ENCODE measurements around the gene MVB12A.

The MVB12A gene

GRCh38 chr19:17405250-17406045 lies 14.4 kb upstream of the MVB12A start, which contains the start of gene BST2:
TSS of gene BST2 (minus strand) at chr19:17405630. CDS start at chr19:17405575, 55 bp downstream.
- H3K27ac ChIP-seq: peak within 1 kb of the TSS; percentile 67
- TF ChIP-seq CTCF (IDR thresholded peaks at IDR 0.05) (no peak), ZFX (IDR thresholded peaks at IDR 0.05; ENCODE audit: borderline replicate concordance) (no peak)

DNA sequence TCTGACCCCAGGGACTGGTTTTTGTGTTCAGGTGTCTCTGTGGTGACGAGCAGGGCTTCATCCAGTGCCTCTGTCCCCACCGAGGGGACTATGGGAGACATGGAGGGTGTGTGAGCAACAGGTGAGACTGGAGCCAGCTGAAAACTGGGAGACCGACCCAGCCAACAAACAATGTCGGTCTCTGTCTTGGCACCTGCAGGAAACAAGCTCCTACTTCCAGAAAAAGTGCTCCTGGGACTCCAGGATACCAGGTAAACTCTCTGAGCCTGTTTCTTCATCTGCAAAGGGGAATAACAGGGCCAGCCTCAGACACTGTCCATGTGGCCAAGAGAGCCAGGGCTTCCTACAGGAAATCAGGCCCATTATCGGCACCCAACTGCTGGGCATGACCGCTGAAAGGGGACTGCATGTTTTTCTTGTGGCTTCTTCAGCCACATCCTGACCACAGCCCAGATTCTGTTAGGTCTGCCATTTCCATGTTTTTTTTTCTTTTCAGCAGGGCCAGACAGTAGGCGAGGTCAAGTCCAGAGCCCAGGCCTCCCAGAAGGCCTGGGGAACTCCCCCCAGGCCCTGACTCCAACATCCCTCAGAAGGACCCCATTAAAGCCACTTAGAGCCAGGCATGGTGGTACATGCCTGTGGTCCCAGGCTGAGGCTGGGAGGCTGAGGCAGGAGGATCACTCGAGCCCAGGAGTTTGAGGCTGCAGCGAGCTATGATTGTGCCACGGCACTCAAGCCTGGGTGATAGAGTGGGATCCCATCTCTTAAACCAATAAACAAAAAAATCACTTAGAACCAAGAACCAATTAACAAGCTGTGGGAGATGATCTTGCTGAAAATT lies 13.6 kb upstream of the MVB12A start:
- TF ChIP-seq ZFX (IDR thresholded peaks at IDR 0.05; ENCODE audit: borderline replicate concordance) (no peak), CTCF (IDR thresholded peaks at IDR 0.05) (no peak)

GRCh38 chr19:17406887-17407196 lies 13.0 kb upstream of the MVB12A start:
- H3K27ac ChIP-seq: no peak overlapping the region
- TF ChIP-seq ZFX (IDR thresholded peaks at IDR 0.05; ENCODE audit: borderline replicate concordance) (no peak), CTCF (IDR thresholded peaks at IDR 0.05) (no peak)

More for the DNA sequence above, 13.6 kb upstream of the MVB12A start:
- H3K27ac ChIP-seq: peak overlapping the region; percentile 67

GRCh38 chr19:17409990-17410389 lies 9.9 kb upstream of the MVB12A start:
- H3K27ac ChIP-seq: no peak overlapping the region
- TF ChIP-seq ZFX (IDR thresholded peaks at IDR 0.05; ENCODE audit: borderline replicate concordance): no peak
- no peak for TF ChIP-seq CTCF (IDR thresholded peaks at IDR 0.05)

DNA sequence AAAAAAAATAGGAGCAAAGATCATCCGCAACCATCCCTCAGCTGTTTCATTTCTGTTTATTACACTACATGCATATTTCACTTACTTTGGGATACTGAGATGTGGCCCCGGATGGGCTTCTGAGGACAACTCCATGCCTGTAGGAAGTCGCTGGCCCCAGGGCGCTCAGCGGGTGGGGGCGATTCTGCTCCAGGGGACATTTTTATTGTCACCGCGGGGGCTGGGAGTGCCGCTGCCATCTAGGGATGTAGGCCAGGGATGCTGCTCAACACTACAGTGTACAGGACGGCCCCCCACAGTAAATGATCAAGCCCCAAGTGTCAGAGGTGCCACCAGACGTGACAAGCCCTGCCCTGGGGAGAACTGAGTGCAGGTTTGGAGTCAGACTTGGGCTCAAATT lies 8.0 kb upstream of the MVB12A start:
- H3K27ac ChIP-seq: no peak overlapping the region
- TF ChIP-seq ZFX (IDR thresholded peaks at IDR 0.05; ENCODE audit: borderline replicate concordance): no peak
- no peak for TF ChIP-seq CTCF (IDR thresholded peaks at IDR 0.05)

GRCh38 chr19:17414097-17414496 lies 5.8 kb upstream of the MVB12A start:
- no peak for TF ChIP-seq CTCF (IDR thresholded peaks at IDR 0.05)
- no peak overlapping the region for H3K27ac ChIP-seq

GRCh38 chr19:17415121-17415520 lies 4.7 kb upstream of the MVB12A start:
- TF ChIP-seq ZFX (IDR thresholded peaks at IDR 0.05; ENCODE audit: borderline replicate concordance): no peak
- TF ChIP-seq CTCF (IDR thresholded peaks at IDR 0.05): no peak

More at GRCh38 chr19:17415121-17415520, 4.7 kb upstream of the MVB12A start:
- no peak overlapping the region for H3K27ac ChIP-seq

All from 22Rv1 (cell line).